Measurements from ENCODE around the gene CCDC82.

DNA sequence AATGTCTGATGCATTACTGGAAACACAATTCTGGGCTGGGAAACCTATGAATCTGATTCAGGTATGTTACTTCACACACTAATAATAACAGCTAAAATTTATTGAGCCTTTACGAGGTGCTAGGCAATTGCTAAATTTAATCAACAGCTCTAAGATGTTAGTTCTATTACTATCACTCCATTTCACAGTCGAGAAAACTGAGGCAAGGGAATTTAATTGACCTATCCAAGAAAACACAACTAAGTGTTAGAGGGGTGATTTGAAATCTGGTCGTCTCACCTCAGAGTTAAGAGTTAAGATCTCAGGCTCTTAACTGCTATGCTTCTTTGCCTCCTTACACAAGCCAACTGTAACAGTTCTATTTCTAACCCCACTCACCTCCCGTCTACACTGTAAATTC lies 55.5 kb downstream of the CCDC82 start:
- TF ChIP-seq, protein P1, sequence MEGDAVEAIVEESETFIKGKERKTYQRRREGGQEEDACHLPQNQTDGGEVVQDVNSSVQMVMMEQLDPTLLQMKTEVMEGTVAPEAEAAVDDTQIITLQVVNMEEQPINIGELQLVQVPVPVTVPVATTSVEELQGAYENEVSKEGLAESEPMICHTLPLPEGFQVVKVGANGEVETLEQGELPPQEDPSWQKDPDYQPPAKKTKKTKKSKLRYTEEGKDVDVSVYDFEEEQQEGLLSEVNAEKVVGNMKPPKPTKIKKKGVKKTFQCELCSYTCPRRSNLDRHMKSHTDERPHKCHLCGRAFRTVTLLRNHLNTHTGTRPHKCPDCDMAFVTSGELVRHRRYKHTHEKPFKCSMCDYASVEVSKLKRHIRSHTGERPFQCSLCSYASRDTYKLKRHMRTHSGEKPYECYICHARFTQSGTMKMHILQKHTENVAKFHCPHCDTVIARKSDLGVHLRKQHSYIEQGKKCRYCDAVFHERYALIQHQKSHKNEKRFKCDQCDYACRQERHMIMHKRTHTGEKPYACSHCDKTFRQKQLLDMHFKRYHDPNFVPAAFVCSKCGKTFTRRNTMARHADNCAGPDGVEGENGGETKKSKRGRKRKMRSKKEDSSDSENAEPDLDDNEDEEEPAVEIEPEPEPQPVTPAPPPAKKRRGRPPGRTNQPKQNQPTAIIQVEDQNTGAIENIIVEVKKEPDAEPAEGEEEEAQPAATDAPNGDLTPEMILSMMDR (IDR thresholded peaks at IDR 0.05; ENCODE audit: low read depth, low read length): no peak
- no peak for TF ChIP-seq EZH2phosphoT487 (IDR thresholded peaks at IDR 0.05; ENCODE audit: low read depth)

Data from OCI-LY3 (cell line).